ENCODE data around the gene ACTL7B.

Gene ACTL7B

GRCh38 chr9:108838017-108838416 lies 17.8 kb downstream of the ACTL7B start:
- in situ Hi-C loops (cut with HindIII; ENCODE audit: low pct_ligation_motif_present, low sequenced_read_pairs): no loop called here
- no peak for TF ChIP-seq CTCF (IDR thresholded peaks at IDR 0.05; ENCODE audit: low read depth, low read length, missing control alignments)
- Histone ChIP-seq H3K4me3 (ENCODE audit: low read depth, low read length) (no peak overlapping the region), H3K27ac (no peak overlapping the region), H3K36me3 (replicated peaks) (no peaks in the 10 kb centered on the region), H3K27me3 (replicated peaks) (no peaks in the 10 kb centered on the region)
- DNase-seq: no peak

GRCh38 chr9:108837530-108837929 lies 18.3 kb downstream of the ACTL7B start:
- H3K36me3 ChIP-seq (replicated peaks): no peaks in the 10 kb centered on the region
- no peak overlapping the region for H3K4me3 ChIP-seq (ENCODE audit: low read depth, low read length)
- in situ Hi-C loops (cut with HindIII; ENCODE audit: low pct_ligation_motif_present, low sequenced_read_pairs): no loop called here
- H3K27me3 ChIP-seq (replicated peaks): no peaks in the 10 kb centered on the region
- no peak overlapping the region for H3K27ac ChIP-seq
- DNase-seq: no peak
- no peak for TF ChIP-seq CTCF (IDR thresholded peaks at IDR 0.05; ENCODE audit: low read depth, low read length, missing control alignments)

GRCh38 chr9:108836781-108837180 lies 19.0 kb downstream of the ACTL7B start:
- no peak for DNase-seq
- TF ChIP-seq CTCF (IDR thresholded peaks at IDR 0.05; ENCODE audit: low read depth, low read length, missing control alignments): no peak
- in situ Hi-C loops (cut with HindIII; ENCODE audit: low pct_ligation_motif_present, low sequenced_read_pairs): no loop called here
- H3K27me3 ChIP-seq (replicated peaks): no peaks in the 10 kb centered on the region
- H3K36me3 ChIP-seq (replicated peaks): no peaks in the 10 kb centered on the region
- no peak overlapping the region for H3K4me3 ChIP-seq (ENCODE audit: low read depth, low read length)
- H3K27ac ChIP-seq: no peak overlapping the region

GRCh38 chr9:108836319-108836718 lies 19.5 kb downstream of the ACTL7B start:
- H3K4me3 ChIP-seq (ENCODE audit: low read depth, low read length): no peak overlapping the region
- in situ Hi-C loops (cut with HindIII; ENCODE audit: low pct_ligation_motif_present, low sequenced_read_pairs): no loop called here
- H3K36me3 ChIP-seq (replicated peaks): no peaks in the 10 kb centered on the region
- no peak for TF ChIP-seq CTCF (IDR thresholded peaks at IDR 0.05; ENCODE audit: low read depth, low read length, missing control alignments)
- no peak overlapping the region for H3K27ac ChIP-seq
- no peaks in the 10 kb centered on the region for H3K27me3 ChIP-seq (replicated peaks)
- DNase-seq: no peak

GRCh38 chr9:108835831-108836230 lies 20.0 kb downstream of the ACTL7B start:
- no peak for DNase-seq

More at GRCh38 chr9:108835831-108836230, 20.0 kb downstream of the ACTL7B start:
- Histone ChIP-seq H3K36me3 (replicated peaks) (no peaks in the 10 kb centered on the region), H3K4me3 (ENCODE audit: low read depth, low read length) (no peak overlapping the region), H3K27ac (no peak overlapping the region), H3K27me3 (replicated peaks) (no peaks in the 10 kb centered on the region)
- no peak for TF ChIP-seq CTCF (IDR thresholded peaks at IDR 0.05; ENCODE audit: low read depth, low read length, missing control alignments)
- in situ Hi-C loops (cut with HindIII; ENCODE audit: low pct_ligation_motif_present, low sequenced_read_pairs): no loop called here
